HAP-1 (cell line): ENCODE data around the gene PRG3.

ENCODE experiments used
- DNase-seq, 2 experiments: peaks; one replicate each; pipeline ENCODE4 v3.0.0-alpha.2; 2016 to 2020; ENCODE audit warnings: low spot score in 2 of 2
- H3K27me3 ChIP-seq: fragments of 250-450 bp; sonication (Bioruptor Pico); 2 replicates; pipeline ENCODE4 v1.5.1; 2020; ENCODE audit warnings: low read depth, mild to moderate bottlenecking, moderate library complexity
- H3K36me3 ChIP-seq: fragments of 250-450 bp; sonication (Bioruptor Pico); replicated peaks from 2 replicates; pipeline ENCODE4 v1.5.1; 2020; ENCODE audit warnings: mild to moderate bottlenecking
- H3K4me1 ChIP-seq: fragments of 250-450 bp; sonication (Bioruptor Pico); 2 replicates; pipeline ENCODE4 v1.5.1; 2020; ENCODE audit warnings: mild to moderate bottlenecking
- H3K4me3 ChIP-seq: fragments of 250-450 bp; sonication (Bioruptor Pico); 2 replicates; pipeline ENCODE4 v1.5.1; 2020; ENCODE audit warnings: mild to moderate bottlenecking, moderate library complexity
- H3K9me3 ChIP-seq: fragments of 250-450 bp; sonication (Bioruptor Pico); 2 replicates; pipeline ENCODE4 v1.5.1; 2020; ENCODE audit warnings: mild to moderate bottlenecking, moderate library complexity
- in situ Hi-C: fragments of 300-500 bp; cut with MboI; formaldehyde crosslinking; loops from 3 replicates; pipeline ENCODE4 v1.14.3; 2020; ENCODE audit warnings: low sequenced_read_pairs, inconsistent platforms, mixed read lengths

Gene PRG3

GRCh38 chr11:57419146-57419545, 38.2 kb upstream of the PRG3 start:
- no peaks in the 10 kb centered on the region for H3K4me1 ChIP-seq
- DNase-seq: no peak
- no peak overlapping the region for H3K4me3 ChIP-seq
- H3K36me3 ChIP-seq: peaks cover 19% of the 10 kb centered on the region
- H3K27me3 ChIP-seq: no peaks in the 10 kb centered on the region
- in situ Hi-C loops: no loop called here
- H3K9me3 ChIP-seq: no peaks in the 10 kb centered on the region

GRCh38 chr11:57418131-57418530, 37.2 kb upstream of the PRG3 start:
- no peak for DNase-seq
- no peak overlapping the region for H3K4me3 ChIP-seq
- no peaks in the 10 kb centered on the region for H3K4me1 ChIP-seq
- in situ Hi-C loops: no loop called here
- H3K36me3 ChIP-seq: peaks cover 19% of the 10 kb centered on the region
- H3K9me3 ChIP-seq: no peaks in the 10 kb centered on the region
- no peaks in the 10 kb centered on the region for H3K27me3 ChIP-seq

- in situ Hi-C loops: no loop called here
- Histone ChIP-seq H3K27me3 (no peaks in the 10 kb centered on the region), H3K4me1 (no peaks in the 10 kb centered on the region), H3K4me3 (no peak overlapping the region), H3K9me3 (no peaks in the 10 kb centered on the region), H3K36me3 (peaks cover 21% of the 10 kb centered on the region)
- DNase-seq: no peak
Measured at GRCh38 chr11:57417056-57417455, 36.1 kb upstream of the PRG3 start.

- no peak for DNase-seq
- no peaks in the 10 kb centered on the region for H3K27me3 ChIP-seq
- H3K36me3 ChIP-seq: peaks cover 23% of the 10 kb centered on the region
- H3K4me3 ChIP-seq: no peak overlapping the region
- no peaks in the 10 kb centered on the region for H3K4me1 ChIP-seq
- no peaks in the 10 kb centered on the region for H3K9me3 ChIP-seq
- in situ Hi-C loops: no loop called here
Measured at GRCh38 chr11:57416436-57416835, 35.5 kb upstream of the PRG3 start.

- no peak for DNase-seq
- peaks cover 24% of the 10 kb centered on the region for H3K36me3 ChIP-seq
- H3K9me3 ChIP-seq: no peaks in the 10 kb centered on the region
- in situ Hi-C loops: no loop called here
- no peaks in the 10 kb centered on the region for H3K4me1 ChIP-seq
- no peaks in the 10 kb centered on the region for H3K27me3 ChIP-seq
- H3K4me3 ChIP-seq: no peak overlapping the region
Measured at GRCh38 chr11:57414612-57415212, 33.8 kb upstream of the PRG3 start.

- in situ Hi-C loops: no loop called here
- H3K9me3 ChIP-seq: no peaks in the 10 kb centered on the region
- no peaks in the 10 kb centered on the region for H3K27me3 ChIP-seq
- H3K36me3 ChIP-seq: peaks cover 24% of the 10 kb centered on the region
- no peaks in the 10 kb centered on the region for H3K4me1 ChIP-seq
- H3K4me3 ChIP-seq: no peak overlapping the region
- DNase-seq: no peak
Measured at GRCh38 chr11:57413681-57414080, 32.7 kb upstream of the PRG3 start.

GRCh38 chr11:57410287-57410686, 29.3 kb upstream of the PRG3 start:
- no peak for DNase-seq
- no peak overlapping the region for H3K4me3 ChIP-seq
- H3K4me1 ChIP-seq: no peaks in the 10 kb centered on the region
- in situ Hi-C loops: no loop called here
- peaks cover 21% of the 10 kb centered on the region for H3K36me3 ChIP-seq
- H3K27me3 ChIP-seq: no peaks in the 10 kb centered on the region
- H3K9me3 ChIP-seq: no peaks in the 10 kb centered on the region

GRCh38 chr11:57409321-57410100, 28.6 kb upstream of the PRG3 start:
- H3K36me3 ChIP-seq: peaks cover 21% of the 10 kb centered on the region
- DNase-seq: no peak
- no peak overlapping the region for H3K4me3 ChIP-seq
- H3K4me1 ChIP-seq: no peaks in the 10 kb centered on the region
- in situ Hi-C loops: no loop called here
- H3K9me3 ChIP-seq: no peaks in the 10 kb centered on the region
- no peaks in the 10 kb centered on the region for H3K27me3 ChIP-seq

- Histone ChIP-seq H3K4me1 (no peaks in the 10 kb centered on the region), H3K36me3 (peaks cover 21% of the 10 kb centered on the region), H3K27me3 (no peaks in the 10 kb centered on the region), H3K9me3 (no peaks in the 10 kb centered on the region), H3K4me3 (no peak overlapping the region)
- DNase-seq: no peak
- in situ Hi-C loops: no loop called here
Measured at GRCh38 chr11:57408771-57409170, 27.8 kb upstream of the PRG3 start.

GRCh38 chr11:57407941-57408475, 27.1 kb upstream of the PRG3 start:
- H3K27me3 ChIP-seq: no peaks in the 10 kb centered on the region
- no peaks in the 10 kb centered on the region for H3K4me1 ChIP-seq
- DNase-seq: no peak
- H3K36me3 ChIP-seq: peaks cover 21% of the 10 kb centered on the region
- in situ Hi-C loops: no loop called here
- no peaks in the 10 kb centered on the region for H3K9me3 ChIP-seq
- H3K4me3 ChIP-seq: no peak overlapping the region

GRCh38 chr11:57407010-57407920, 26.3 kb upstream of the PRG3 start:
- DNase-seq: no peak
- in situ Hi-C loops: no loop called here
- H3K36me3 ChIP-seq: peaks cover 21% of the 10 kb centered on the region

GRCh38 chr11:57406337-57406904, 25.5 kb upstream of the PRG3 start:
- Histone ChIP-seq H3K4me1 (no peaks in the 10 kb centered on the region), H3K4me3 (no peak overlapping the region), H3K9me3 (no peaks in the 10 kb centered on the region), H3K36me3 (peaks cover 16% of the 10 kb centered on the region), H3K27me3 (no peaks in the 10 kb centered on the region)
- in situ Hi-C loops: no loop called here
- no peak for DNase-seq

More at GRCh38 chr11:57407010-57407920, 26.3 kb upstream of the PRG3 start:
- Histone ChIP-seq H3K9me3 (no peaks in the 10 kb centered on the region), H3K27me3 (no peaks in the 10 kb centered on the region), H3K4me3 (no peak overlapping the region), H3K4me1 (no peaks in the 10 kb centered on the region)

- peaks cover 11% of the 10 kb centered on the region; the same call in 1 of the 2 replicates for H3K36me3 ChIP-seq
- in situ Hi-C loops: no loop called here
- no peak for DNase-seq
Measured at GRCh38 chr11:57405271-57405860, 24.4 kb upstream of the PRG3 start.

More at GRCh38 chr11:57405271-57405860, 24.4 kb upstream of the PRG3 start:
- Histone ChIP-seq H3K4me3 (no peak overlapping the region), H3K4me1 (no peaks in the 10 kb centered on the region), H3K9me3 (no peaks in the 10 kb centered on the region), H3K27me3 (no peaks in the 10 kb centered on the region)
